ENCODE results near the gene KCNK6.
A peak's percentile ranks its signal among the peaks of the same experiment; 100 is the strongest.

KCNK6 gene

GRCh38 chr19:38321646-38322196 lies 2.1 kb downstream of the KCNK6 start:
- TF ChIP-seq CTCF (IDR thresholded peaks at IDR 0.05; ENCODE audit: insufficient read depth, low read length) (no peak), SPI1 (IDR thresholded peaks at IDR 0.05; ENCODE audit: borderline replicate concordance, low read depth) (no peak), REST (IDR thresholded peaks at IDR 0.05; ENCODE audit: insufficient replicate concordance, low read depth) (no peak), POLR2AphosphoS5 (IDR thresholded peaks at IDR 0.05; ENCODE audit: low read depth) (no peak), GABPA (IDR thresholded peaks at IDR 0.05; ENCODE audit: low read depth) (no peak)
- DNase-seq (ENCODE audit: low read depth in 1 of 2, low spot score in 1 of 2) = no peak
- H3K27me3 ChIP-seq (ENCODE audit: insufficient read depth, poor library complexity, severe bottlenecking) = no peaks in the 10 kb centered on the region
- no peak overlapping the region for H3K4me3 ChIP-seq (replicated peaks; ENCODE audit: insufficient read depth, low read length)
- H3K27ac ChIP-seq (replicated peaks) = no peak overlapping the region

- no peak overlapping the region for H3K27ac ChIP-seq (replicated peaks)
- no peak overlapping the region for H3K4me3 ChIP-seq (replicated peaks; ENCODE audit: insufficient read depth, low read length)
- no peak for TF ChIP-seq REST (IDR thresholded peaks at IDR 0.05; ENCODE audit: insufficient replicate concordance, low read depth)
- no peak for TF ChIP-seq POLR2AphosphoS5 (IDR thresholded peaks at IDR 0.05; ENCODE audit: low read depth)
- TF ChIP-seq SPI1 (IDR thresholded peaks at IDR 0.05; ENCODE audit: borderline replicate concordance, low read depth) = no peak; the same call in 1 of the 2 replicates
- TF ChIP-seq CTCF (IDR thresholded peaks at IDR 0.05; ENCODE audit: insufficient read depth, low read length) = no peak
- no peak for TF ChIP-seq GABPA (IDR thresholded peaks at IDR 0.05; ENCODE audit: low read depth)
- no peaks in the 10 kb centered on the region for H3K27me3 ChIP-seq (ENCODE audit: insufficient read depth, poor library complexity, severe bottlenecking)
- DNase-seq (ENCODE audit: low read depth in 1 of 2, low spot score in 1 of 2) = peak in 1 of 2 experiments; percentile 68
These were observed 3.6 kb downstream of the KCNK6 start for GRCh38 chr19:38323291-38323690.

- TF ChIP-seq REST (IDR thresholded peaks at IDR 0.05; ENCODE audit: insufficient replicate concordance, low read depth) = no peak
- no peak for TF ChIP-seq SPI1 (IDR thresholded peaks at IDR 0.05; ENCODE audit: borderline replicate concordance, low read depth)
- TF ChIP-seq GABPA (IDR thresholded peaks at IDR 0.05; ENCODE audit: low read depth) = no peak
- TF ChIP-seq CTCF (IDR thresholded peaks at IDR 0.05; ENCODE audit: insufficient read depth, low read length) = no peak
- no peak for TF ChIP-seq POLR2AphosphoS5 (IDR thresholded peaks at IDR 0.05; ENCODE audit: low read depth)
These were observed 4.8 kb downstream of the KCNK6 start for GRCh38 chr19:38324431-38324830.

More at GRCh38 chr19:38324431-38324830, 4.8 kb downstream of the KCNK6 start:
- Histone ChIP-seq H3K27me3 (ENCODE audit: insufficient read depth, poor library complexity, severe bottlenecking) (no peaks in the 10 kb centered on the region), H3K27ac (replicated peaks) (no peak overlapping the region), H3K4me3 (replicated peaks; ENCODE audit: insufficient read depth, low read length) (no peak overlapping the region)
- no peak for DNase-seq (ENCODE audit: low read depth in 1 of 2, low spot score in 1 of 2)
